Kidney epithelial cell (primary cell): ENCODE measurements around the gene SLC26A9. TPM values are rescaled to one million over a fixed set of nuclear protein-coding genes. Genes with fewer than 3 reads are reported as not detected.

ENCODE experiments used
- DNase-seq: peaks from one replicate; pipeline ENCODE4 v3.0.0-alpha.2; 2010; ENCODE audit warnings: low read depth
- H3K27me3 ChIP-seq: 2 replicates; pipeline ENCODE4 v1.6.0; 2011; ENCODE audit warnings: low read length; ENCODE audit not compliant: control insufficient read depth, insufficient read depth
- H3K36me3 ChIP-seq: 2 replicates; pipeline ENCODE4 v1.5.1; 2011; ENCODE audit warnings: low read length; ENCODE audit not compliant: control insufficient read depth, insufficient read depth
- H3K4me3 ChIP-seq: 2 replicates; pipeline ENCODE4 v1.5.1; 2011; ENCODE audit warnings: low read depth, mild to moderate bottlenecking, control low read depth, low read length
- total RNA-seq: library from RNA; depleted of rRNA; stranded (reverse); fragments of >200 nt; gene quantifications from 2 replicates; pipeline ENCODE4 v1.2.3, GENCODE V29; 2015
- TF ChIP-seq, protein P1 (sequence below): IDR thresholded peaks from 2 replicates; pipeline ENCODE4 v1.5.1; 2011; ENCODE audit warnings: mild to moderate bottlenecking, moderate library complexity, low read length, control low read depth, inconsistent platforms; ENCODE audit not compliant: insufficient read depth, poor library complexity, severe bottlenecking

SLC26A9 gene
- total RNA-seq, 1 donor from 2014 or later = not detected

DNA sequence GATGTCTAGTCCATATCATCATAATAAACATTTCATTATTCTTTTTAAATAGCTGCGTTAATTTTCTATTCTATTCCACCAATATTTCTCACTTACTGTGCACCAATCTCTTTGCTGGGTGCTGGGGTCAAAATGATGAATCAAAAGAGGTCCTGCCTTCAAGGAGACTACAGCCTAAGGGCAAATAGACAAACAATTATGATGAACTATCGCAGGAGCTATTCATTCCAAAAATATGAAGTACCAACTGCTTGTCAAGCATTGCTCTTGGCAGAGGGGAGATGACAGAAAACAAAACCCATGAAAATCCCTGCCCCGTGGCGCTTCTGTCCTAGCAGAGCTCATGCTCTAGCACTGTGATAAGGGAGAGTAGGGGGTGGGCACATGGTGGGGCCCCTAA is 28.8 kb upstream of the SLC26A9 start:
- DNase-seq = no peak
- no peaks in the 10 kb centered on the region for H3K27me3 ChIP-seq
- TF ChIP-seq, protein P1, sequence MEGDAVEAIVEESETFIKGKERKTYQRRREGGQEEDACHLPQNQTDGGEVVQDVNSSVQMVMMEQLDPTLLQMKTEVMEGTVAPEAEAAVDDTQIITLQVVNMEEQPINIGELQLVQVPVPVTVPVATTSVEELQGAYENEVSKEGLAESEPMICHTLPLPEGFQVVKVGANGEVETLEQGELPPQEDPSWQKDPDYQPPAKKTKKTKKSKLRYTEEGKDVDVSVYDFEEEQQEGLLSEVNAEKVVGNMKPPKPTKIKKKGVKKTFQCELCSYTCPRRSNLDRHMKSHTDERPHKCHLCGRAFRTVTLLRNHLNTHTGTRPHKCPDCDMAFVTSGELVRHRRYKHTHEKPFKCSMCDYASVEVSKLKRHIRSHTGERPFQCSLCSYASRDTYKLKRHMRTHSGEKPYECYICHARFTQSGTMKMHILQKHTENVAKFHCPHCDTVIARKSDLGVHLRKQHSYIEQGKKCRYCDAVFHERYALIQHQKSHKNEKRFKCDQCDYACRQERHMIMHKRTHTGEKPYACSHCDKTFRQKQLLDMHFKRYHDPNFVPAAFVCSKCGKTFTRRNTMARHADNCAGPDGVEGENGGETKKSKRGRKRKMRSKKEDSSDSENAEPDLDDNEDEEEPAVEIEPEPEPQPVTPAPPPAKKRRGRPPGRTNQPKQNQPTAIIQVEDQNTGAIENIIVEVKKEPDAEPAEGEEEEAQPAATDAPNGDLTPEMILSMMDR = no peak
- no peak overlapping the region for H3K4me3 ChIP-seq
- no peaks in the 10 kb centered on the region for H3K36me3 ChIP-seq

DNA sequence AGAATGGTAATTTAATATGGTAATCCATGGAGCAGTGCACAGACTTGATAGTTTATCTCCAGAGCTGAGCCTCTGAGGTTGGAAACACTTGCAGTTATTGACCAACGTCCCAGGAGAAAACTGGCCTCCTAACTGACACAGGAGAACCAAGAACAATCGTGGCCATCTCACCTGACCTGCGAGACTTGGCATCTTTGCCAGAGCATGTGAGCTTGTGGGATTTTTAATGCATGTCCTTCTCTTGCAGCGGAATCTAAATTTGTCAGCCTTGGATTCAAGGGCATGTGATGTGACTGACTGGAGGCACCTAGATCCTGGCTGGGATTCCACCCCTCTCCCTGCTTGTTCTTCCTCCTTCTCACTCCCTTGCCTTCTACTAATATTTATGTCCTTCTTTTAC is 27.8 kb upstream of the SLC26A9 start:
- H3K4me3 ChIP-seq = no peak overlapping the region
- TF ChIP-seq, protein P1 = no peak
- no peaks in the 10 kb centered on the region for H3K36me3 ChIP-seq
- DNase-seq = no peak
- H3K27me3 ChIP-seq = no peaks in the 10 kb centered on the region

DNA sequence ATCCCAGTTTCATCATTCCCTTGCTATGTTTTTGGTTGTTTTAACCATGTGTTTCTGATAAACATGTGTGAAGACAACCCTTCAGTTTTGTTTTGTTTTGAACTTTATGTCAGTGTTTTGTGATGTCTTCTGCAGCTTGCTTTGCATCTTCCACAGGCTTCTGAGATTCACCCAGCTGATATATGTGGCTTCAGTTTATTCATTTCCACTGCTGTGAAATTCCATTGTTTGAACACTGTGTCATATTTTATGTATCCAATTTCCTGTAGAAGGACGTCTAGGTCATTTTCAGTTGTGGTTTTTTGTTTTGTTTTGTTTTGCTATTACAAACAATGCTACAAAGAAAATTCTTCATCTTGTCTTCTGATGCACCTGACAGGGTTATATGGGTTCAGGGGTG is 27.2 kb upstream of the SLC26A9 start:
- no peak overlapping the region for H3K4me3 ChIP-seq
- TF ChIP-seq, protein P1 = no peak
- no peaks in the 10 kb centered on the region for H3K36me3 ChIP-seq
- DNase-seq = no peak
- H3K27me3 ChIP-seq = no peaks in the 10 kb centered on the region

DNA sequence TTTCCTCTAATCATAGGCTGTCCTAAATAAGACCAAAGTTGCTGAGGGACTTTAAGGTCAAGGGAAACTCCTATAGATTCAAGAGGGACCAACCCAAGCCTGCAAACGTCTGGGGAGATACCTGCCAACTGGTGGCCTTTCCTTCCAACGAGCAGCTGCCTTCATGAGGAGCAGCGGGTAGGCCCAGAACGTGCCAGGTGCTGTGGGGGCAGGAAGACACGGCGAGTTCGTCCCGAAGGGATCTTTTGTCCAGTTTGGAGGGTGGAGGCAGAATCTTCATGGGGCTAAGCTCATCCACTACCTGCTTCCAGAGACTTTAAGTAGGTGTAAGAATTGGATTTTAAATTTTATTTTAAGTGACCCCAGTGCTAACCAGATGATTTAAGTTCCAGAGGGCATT is 26.0 kb upstream of the SLC26A9 start:
- TF ChIP-seq, protein P1 = no peak
- Histone ChIP-seq H3K27me3 (no peaks in the 10 kb centered on the region), H3K36me3 (no peaks in the 10 kb centered on the region), H3K4me3 (no peak overlapping the region)
- no peak for DNase-seq

DNA sequence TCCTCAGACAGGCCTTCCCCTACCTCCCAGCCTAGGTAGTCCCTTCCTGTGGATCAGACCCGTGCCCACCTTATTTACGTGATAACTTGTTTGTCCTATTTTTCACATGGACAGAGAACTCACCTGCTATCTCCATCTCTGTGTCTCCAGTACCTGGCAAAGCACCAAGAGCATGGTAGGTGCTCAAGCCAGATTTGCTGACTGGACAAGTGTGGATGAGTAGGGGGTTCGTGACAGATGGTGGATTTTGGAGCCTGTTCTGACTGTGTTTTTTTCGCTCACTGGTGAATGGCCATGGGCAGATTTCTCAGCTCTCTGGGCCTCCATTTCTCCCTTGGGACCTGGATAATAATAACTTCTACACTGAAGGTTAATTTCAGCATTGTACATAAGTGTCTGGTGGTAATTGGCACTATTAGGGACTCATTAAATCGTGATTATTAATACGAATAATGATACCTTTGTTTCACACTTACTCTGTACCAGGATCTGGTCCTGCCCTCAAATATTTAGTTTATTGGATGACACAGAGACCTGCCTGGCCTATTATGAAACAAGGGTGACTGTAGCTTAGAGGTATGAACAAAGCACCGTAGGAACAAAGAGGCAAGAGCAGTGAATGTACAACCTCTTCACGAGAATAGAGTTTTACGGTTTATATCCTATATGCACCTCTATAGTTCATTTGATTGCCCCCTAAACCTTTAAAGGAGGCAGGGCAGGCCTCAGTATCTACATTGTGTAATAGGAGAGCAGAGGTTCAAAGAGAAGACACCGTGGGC is 24.5 kb upstream of the SLC26A9 start:
- no peak for DNase-seq
- TF ChIP-seq, protein P1 = no peak
- Histone ChIP-seq H3K4me3 (no peak overlapping the region), H3K27me3 (no peaks in the 10 kb centered on the region), H3K36me3 (no peaks in the 10 kb centered on the region)
